MCF 10A (cell line): Measurements from ENCODE around the gene NOL4L. TPM values are rescaled to one million over a fixed set of nuclear protein-coding genes. Genes with fewer than 3 reads are reported as not detected.

ENCODE experiments used
- BruUV-seq: library from RNA; stranded (reverse); fragments of 400-500 nt; replicated peaks from 2 replicates; lab custom pipeline; 2021; lab: Mats Ljungman, UMichigan
- CTCF ChIA-PET: fragments of 300-600 bp; sonication (Branson Sonifier 250); formaldehyde crosslinking; extraction: SDS; loops from one replicate; lab custom pipeline; 2021; ENCODE audit warnings: antibody characterized with exemption, inconsistent platforms; lab: Yijun Ruan, JAX
- POLR2A ChIA-PET: fragments of 300-600, 350-650 bp; sonication (Branson Sonifier 250); formaldehyde crosslinking; extraction: SDS; loops from one replicate; lab custom pipeline; 2020; ENCODE audit warnings: antibody characterized with exemption, inconsistent platforms; lab: Yijun Ruan, JAX
- DNase-seq: peaks from one replicate; pipeline ENCODE4 v3.0.0-alpha.2; 2018; ENCODE audit not compliant: unreplicated experiment
- H3K27ac Mint-ChIP-seq: one replicate; pipeline ENCODE4 v1.8.0; 2022; ENCODE audit warnings: mild to moderate bottlenecking, low read depth, mixed read lengths; ENCODE audit not compliant: unreplicated experiment
- H3K27me3 Mint-ChIP-seq: one replicate; pipeline ENCODE4 v1.8.0; 2022; ENCODE audit warnings: mixed read lengths; ENCODE audit not compliant: insufficient read depth, unreplicated experiment
- H3K36me3 Mint-ChIP-seq: one replicate; pipeline ENCODE4 v1.8.0; 2022; ENCODE audit warnings: mild to moderate bottlenecking, moderate library complexity, mixed read lengths; ENCODE audit not compliant: insufficient read depth, unreplicated experiment
- H3K4me1 Mint-ChIP-seq: one replicate; pipeline ENCODE4 v1.8.0; 2022; ENCODE audit warnings: mixed read lengths; ENCODE audit not compliant: insufficient read depth, unreplicated experiment
- H3K4me3 Mint-ChIP-seq: one replicate; pipeline ENCODE4 v1.8.0; 2022; ENCODE audit warnings: mild to moderate bottlenecking, moderate library complexity, mixed read lengths; ENCODE audit not compliant: unreplicated experiment
- H3K9me3 Mint-ChIP-seq: one replicate; pipeline ENCODE4 v1.8.0; 2022; ENCODE audit warnings: mixed read lengths; ENCODE audit not compliant: unreplicated experiment
- CTCF ChIP-seq: fragments of 200-600 bp; IDR thresholded peaks from one replicate; pipeline ENCODE4 v1.8.0; 2022; ENCODE audit warnings: antibody characterized with exemption, mild to moderate bottlenecking; ENCODE audit not compliant: unreplicated experiment
- intact Hi-C: fragments of 100-400 bp; cut with micrococcal nuclease; formaldehyde crosslinking; loops from 2 replicates; pipeline ENCODE4 v1.14.1; 2022
- total RNA-seq: library from RNA; stranded (reverse); gene quantifications from 2 replicates; pipeline ENCODE4 v1.2.3, GENCODE V29; 2022

The NOL4L gene
- total RNA-seq, 1 experiment from 2014 or later, result 3.3 TPM

- Mint-ChIP-seq H3K27me3 (no peaks in the 10 kb centered on the region), H3K4me1 (no peaks in the 10 kb centered on the region), H3K27ac (no peak overlapping the region), H3K36me3 (peaks cover 7% of the 10 kb centered on the region), H3K4me3 (no peak overlapping the region), H3K9me3 (no peaks in the 10 kb centered on the region)
- DNase-seq, result no peak
- POLR2A ChIA-PET, result no interaction called here
- BruUV-seq, result no TSS peak
- CTCF ChIA-PET, result interaction anchor here (0.6 to 0.9 kb wide), 3 partner anchors 57 to 667 kb away, joined by 3 read pairs; no protein-coding TSS in a partner anchor
- TF ChIP-seq CTCF, result no peak
- intact Hi-C loops, result no loop called here
Observed at GRCh38 chr20:32461836-32462600, 123.1 kb downstream of the NOL4L start.

- Mint-ChIP-seq H3K4me3 (no peak overlapping the region), H3K4me1 (no peaks in the 10 kb centered on the region), H3K27me3 (no peaks in the 10 kb centered on the region), H3K36me3 (peaks cover 7% of the 10 kb centered on the region), H3K9me3 (no peaks in the 10 kb centered on the region), H3K27ac (no peak overlapping the region)
- no peak for DNase-seq
- no TSS peak for BruUV-seq
- POLR2A ChIA-PET, result no interaction called here
- TF ChIP-seq CTCF, result no peak
- intact Hi-C loops, result no loop called here
- CTCF ChIA-PET, result interaction anchor here (0.5 to 0.6 kb wide), 2 partner anchors 158 to 639 kb away, joined by 4 read pairs; no protein-coding TSS in a partner anchor
Observed at GRCh38 chr20:32460683-32461320, 124.3 kb downstream of the NOL4L start.

GRCh38 chr20:32460231-32460630, 124.9 kb downstream of the NOL4L start:
- Mint-ChIP-seq H3K4me3 (no peak overlapping the region), H3K27me3 (no peaks in the 10 kb centered on the region), H3K27ac (no peak overlapping the region), H3K36me3 (peaks cover 7% of the 10 kb centered on the region), H3K9me3 (no peaks in the 10 kb centered on the region), H3K4me1 (no peaks in the 10 kb centered on the region)
- CTCF ChIA-PET, result interaction anchor here (0.5 kb wide), 1 partner anchor 215 kb away, joined by 3 read pairs; no protein-coding TSS in a partner anchor
- TF ChIP-seq CTCF, result no peak
- BruUV-seq, result no TSS peak
- no peak for DNase-seq
- intact Hi-C loops, result no loop called here
- POLR2A ChIA-PET, result no interaction called here

- TF ChIP-seq CTCF, result no peak
- H3K27me3 Mint-ChIP-seq, result no peaks in the 10 kb centered on the region
- DNase-seq, result no peak
- no peak overlapping the region for H3K27ac Mint-ChIP-seq
- H3K9me3 Mint-ChIP-seq, result no peaks in the 10 kb centered on the region
- BruUV-seq, result no TSS peak
- intact Hi-C loops, result no loop called here
- POLR2A ChIA-PET, result no interaction called here
- CTCF ChIA-PET, result interaction anchor here (0.6 kb wide), 1 partner anchor 9 kb away, joined by 3 read pairs; no protein-coding TSS in a partner anchor
- no peaks in the 10 kb centered on the region for H3K4me1 Mint-ChIP-seq
- H3K4me3 Mint-ChIP-seq, result no peak overlapping the region
- H3K36me3 Mint-ChIP-seq, result peaks cover 7% of the 10 kb centered on the region
Observed at GRCh38 chr20:32458837-32459220, 126.3 kb downstream of the NOL4L start.
